GM18867 (cell line): ENCODE data around the gene ARAF.

Experiments
- ATAC-seq: cut with Tn5 transposase; IDR thresholded peaks from one replicate; pipeline ENCODE4 v1.9.1; 2021; ENCODE audit warnings: mild to moderate bottlenecking, moderate library complexity; ENCODE audit not compliant: unreplicated experiment

Gene ARAF

DNA sequence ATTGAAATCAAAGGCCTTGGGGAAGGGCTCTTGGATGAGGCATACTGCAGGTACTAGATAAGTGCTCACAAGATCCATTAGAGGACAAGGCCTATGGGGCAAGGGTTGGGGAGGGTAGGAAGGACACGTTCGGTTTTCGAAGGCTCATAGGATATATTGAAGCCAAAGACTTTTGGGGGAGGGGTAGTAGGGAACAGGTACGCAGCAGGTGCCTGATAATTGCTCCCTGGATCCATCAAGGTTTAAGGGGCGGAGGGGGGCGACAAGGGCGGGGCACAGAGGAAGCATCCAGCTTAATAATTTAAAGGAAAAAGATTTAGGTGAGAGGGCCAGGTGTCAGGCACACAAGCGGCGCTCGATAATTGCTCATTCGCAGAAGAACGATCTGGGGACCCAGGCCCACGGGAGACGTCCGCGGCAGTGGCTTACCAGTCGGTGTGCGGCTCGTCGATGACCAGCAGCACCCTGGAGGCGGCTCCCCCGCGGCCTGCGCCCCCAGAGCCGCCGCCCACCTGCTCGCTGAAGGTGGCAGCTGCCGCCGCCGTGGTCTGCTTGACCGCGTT lies 58.0 kb downstream of the ARAF start:
- ATAC-seq, result no peak

GRCh38 chrX:47619486-47620302 lies 58.7 kb downstream of the ARAF start, which contains the start of gene SYN1:
TSS of gene SYN1 (minus strand) at chrX:47619857. CDS start at chrX:47619728, 129 bp downstream.
- peak; percentile 78 for ATAC-seq

DNA sequence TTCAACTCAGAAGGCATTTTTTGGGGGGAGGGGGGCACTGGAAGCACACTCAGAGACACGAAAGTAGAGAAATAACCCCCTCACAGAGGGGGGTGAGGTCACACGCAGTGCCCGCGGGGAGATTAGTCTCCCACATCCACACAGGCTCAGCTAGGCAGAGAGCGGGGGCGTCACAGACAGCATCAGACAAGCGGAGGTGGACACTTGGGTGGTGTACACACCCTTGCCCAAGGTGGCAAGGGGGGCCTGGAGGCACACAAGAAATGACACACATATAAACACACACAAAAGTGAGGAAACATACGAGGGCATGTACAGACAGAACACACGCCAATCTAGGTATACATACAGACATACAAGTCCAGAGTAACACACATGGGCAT lies 59.3 kb downstream of the ARAF start:
- no peak for ATAC-seq
